HepG2 (cell line): ENCODE data around the gene CSNK2A1. TPM values are rescaled to one million over a fixed set of nuclear protein-coding genes. Genes with fewer than 3 reads are reported as not detected.

Source experiments
- ATAD3A ChIP-seq: sonication (generic); formaldehyde crosslinking; IDR thresholded peaks from 2 replicates; pipeline ENCODE4 v1.4.0; 2020; ENCODE audit warnings: missing genetic modification reagents
- ELF4 ChIP-seq: sonication (generic); formaldehyde crosslinking; IDR thresholded peaks from 2 replicates; pipeline ENCODE4 v1.5.0; 2020; ENCODE audit warnings: missing genetic modification reagents, mild to moderate bottlenecking, moderate library complexity, borderline replicate concordance
- HNRNPL ChIP-seq: fragments of 200-400 bp; formaldehyde crosslinking; IDR thresholded peaks from 2 replicates; pipeline ENCODE4 v1.6.1; 2017; ENCODE audit warnings: mild to moderate bottlenecking, low read depth, low read length
- HOXA3 ChIP-seq: sonication (generic); formaldehyde crosslinking; IDR thresholded peaks from 2 replicates; pipeline ENCODE4 v1.5.0; 2020; ENCODE audit warnings: missing genetic modification reagents
- HOXA9 ChIP-seq: sonication (generic); formaldehyde crosslinking; IDR thresholded peaks from 2 replicates; pipeline ENCODE4 v1.8.1; 2022; ENCODE audit warnings: missing genetic modification reagents, mild to moderate bottlenecking, moderate library complexity, borderline replicate concordance
- IRF2 ChIP-seq: IDR thresholded peaks from 2 replicates; pipeline ENCODE4 v1.6.1; 2018; ENCODE audit warnings: missing genetic modification reagents, missing compliant biosample characterization
- KLF12 ChIP-seq: sonication (generic); formaldehyde crosslinking; IDR thresholded peaks from 2 replicates; pipeline ENCODE4 v1.4.0; 2020; ENCODE audit warnings: missing genetic modification reagents, borderline replicate concordance
- MTA3 ChIP-seq: sonication (generic); formaldehyde crosslinking; IDR thresholded peaks from 2 replicates; pipeline ENCODE4 v1.4.0; 2020; ENCODE audit warnings: missing genetic modification reagents
- SETDB1 ChIP-seq: sonication (generic); formaldehyde crosslinking; IDR thresholded peaks from 2 replicates; pipeline ENCODE4 v1.5.1; 2020; ENCODE audit warnings: missing genetic modification reagents, mild to moderate bottlenecking, borderline replicate concordance
- SNAI1 ChIP-seq: sonication (generic); formaldehyde crosslinking; IDR thresholded peaks from 2 replicates; pipeline ENCODE4 v1.5.0; 2020; ENCODE audit warnings: mild to moderate bottlenecking, missing genetic modification reagents, borderline replicate concordance
- TBX2 ChIP-seq: sonication (generic); formaldehyde crosslinking; IDR thresholded peaks from 2 replicates; pipeline ENCODE4 v1.5.0; 2020; ENCODE audit warnings: missing genetic modification reagents, mild to moderate bottlenecking, borderline replicate concordance
- TERF1 ChIP-seq: sonication (generic); formaldehyde crosslinking; IDR thresholded peaks from 2 replicates; pipeline ENCODE4 v1.8.0; 2022; ENCODE audit warnings: mild to moderate bottlenecking, missing genetic modification reagents, moderate library complexity
- TGIF2 ChIP-seq: IDR thresholded peaks from 2 replicates; pipeline ENCODE4 v1.6.1; 2016; ENCODE audit warnings: control low read depth, missing compliant biosample characterization
- ZFAT ChIP-seq: sonication (generic); formaldehyde crosslinking; conservative IDR thresholded peaks from 2 replicates; pipeline ENCODE4 v1.8.1; 2023; ENCODE audit warnings: missing genetic modification reagents, inconsistent platforms
- ZFP62 ChIP-seq: sonication (generic); formaldehyde crosslinking; IDR thresholded peaks from 2 replicates; pipeline ENCODE4 v1.4.0; 2020; ENCODE audit warnings: missing genetic modification reagents
- ZMYM2 ChIP-seq: sonication (generic); formaldehyde crosslinking; IDR thresholded peaks from 2 replicates; pipeline ENCODE4 v1.8.0; 2022; ENCODE audit warnings: mild to moderate bottlenecking, missing genetic modification reagents
- ZNF430 ChIP-seq: sonication (generic); formaldehyde crosslinking; IDR thresholded peaks from 2 replicates; pipeline ENCODE4 v1.9.0; 2021; ENCODE audit warnings: mild to moderate bottlenecking, missing genetic modification reagents
- ZNF431 ChIP-seq: sonication (generic); formaldehyde crosslinking; IDR thresholded peaks from 2 replicates; pipeline ENCODE4 v1.9.0; 2022; ENCODE audit warnings: missing genetic modification reagents, low read depth, mild to moderate bottlenecking, borderline replicate concordance
- ZNF747 ChIP-seq: sonication (generic); formaldehyde crosslinking; IDR thresholded peaks from 2 replicates; pipeline ENCODE4 v1.8.1; 2023; ENCODE audit warnings: missing genetic modification reagents, mild to moderate bottlenecking, borderline replicate concordance
- ZNF792 ChIP-seq: IDR thresholded peaks from 2 replicates; pipeline ENCODE4 v1.6.1; 2016
- ZNF841 ChIP-seq: sonication (generic); formaldehyde crosslinking; IDR thresholded peaks from 2 replicates; pipeline ENCODE4 v1.8.1; 2023; ENCODE audit warnings: missing genetic modification reagents, borderline replicate concordance
- polyA plus RNA-seq, 8 experiments: library from polyadenylated mRNA; depleted of rRNA in 3 of 8; stranded (reverse) in 7 of 8; unstranded in 1 of 8; fragments of >200 nt; fragmentation: Illumina TruSeq in 4 of 8; extraction: Trizol in 4 of 8; gene quantifications; 2 replicates each; pipeline versions ENCODE4 v1.2.1 to v1.2.3, GENCODE V29; 2011 to 2016; ENCODE audit warnings: low read depth in 4 of 8, missing spikeins in 1 of 8, mixed read lengths in 1 of 8; ENCODE audit not compliant: insufficient read depth in 1 of 8
- total RNA-seq, 5 experiments: library from RNA; depleted of rRNA; stranded (reverse); fragments of >200 nt; fragmentation: Illumina TruSeq; extraction: Trizol; gene quantifications; 2 replicates each; pipeline ENCODE4 v1.2.3, GENCODE V29; 2016; ENCODE audit warnings: low read depth in 1 of 5
- TF ChIP-seq, protein P1 (sequence below): sonication (generic); formaldehyde crosslinking; IDR thresholded peaks from 2 replicates; pipeline ENCODE4 v1.5.1; 2020; ENCODE audit warnings: missing genetic modification reagents, mild to moderate bottlenecking, borderline replicate concordance
- TF ChIP-seq, protein P2 (sequence below): fragments of 450-650 bp; IDR thresholded peaks from 2 replicates; pipeline ENCODE4 v1.6.1; 2016
- TF ChIP-seq, protein P3 (sequence below): sonication (generic); formaldehyde crosslinking; IDR thresholded peaks from 2 replicates; pipeline ENCODE4 v1.4.0; 2020; ENCODE audit warnings: mild to moderate bottlenecking, missing genetic modification reagents, borderline replicate concordance

CSNK2A1 gene
- total and polyA plus RNA-seq, 2 of the 13 experiments (the other 11 are each of a cell fraction or from before 2014, with no cell fraction given): 153 to 231 TPM

- TF ChIP-seq, protein P1, sequence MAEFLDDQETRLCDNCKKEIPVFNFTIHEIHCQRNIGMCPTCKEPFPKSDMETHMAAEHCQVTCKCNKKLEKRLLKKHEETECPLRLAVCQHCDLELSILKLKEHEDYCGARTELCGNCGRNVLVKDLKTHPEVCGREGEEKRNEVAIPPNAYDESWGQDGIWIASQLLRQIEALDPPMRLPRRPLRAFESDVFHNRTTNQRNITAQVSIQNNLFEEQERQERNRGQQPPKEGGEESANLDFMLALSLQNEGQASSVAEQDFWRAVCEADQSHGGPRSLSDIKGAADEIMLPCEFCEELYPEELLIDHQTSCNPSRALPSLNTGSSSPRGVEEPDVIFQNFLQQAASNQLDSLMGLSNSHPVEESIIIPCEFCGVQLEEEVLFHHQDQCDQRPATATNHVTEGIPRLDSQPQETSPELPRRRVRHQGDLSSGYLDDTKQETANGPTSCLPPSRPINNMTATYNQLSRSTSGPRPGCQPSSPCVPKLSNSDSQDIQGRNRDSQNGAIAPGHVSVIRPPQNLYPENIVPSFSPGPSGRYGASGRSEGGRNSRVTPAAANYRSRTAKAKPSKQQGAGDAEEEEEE (CRISPR knock-in tag): peak; percentile 99
- TF ChIP-seq ZNF792 (CRISPR knock-in tag) (0 out of 2 replicates have a peak, but pooled peaks have one; percentile 68), ZNF747 (CRISPR knock-in tag) (no peak), ZFAT (CRISPR knock-in tag) (no peak), HOXA9 (no peak), ZMYM2 (CRISPR knock-in tag) (no peak), ZNF841 (CRISPR knock-in tag) (no peak), ATAD3A (no peak), KLF12 (no peak), TGIF2 (peak; percentile 81), MTA3 (no peak), ZNF430 (CRISPR knock-in tag) (no peak), IRF2 (peak; percentile 91), SETDB1 (no peak), ELF4 (CRISPR knock-in tag) (no peak), HOXA3 (CRISPR knock-in tag) (peak; percentile 90), TBX2 (CRISPR knock-in tag) (peak; percentile 65), TERF1 (CRISPR knock-in tag) (no peak), ZNF431 (CRISPR knock-in tag) (0 out of 2 replicates have a peak, but pooled peaks have one; percentile 52), HNRNPL (peak; percentile 81; the same call in 1 of the 2 replicates), ZFP62 (CRISPR knock-in tag) (no peak), SNAI1 (no peak)
- TF ChIP-seq, protein P2, sequence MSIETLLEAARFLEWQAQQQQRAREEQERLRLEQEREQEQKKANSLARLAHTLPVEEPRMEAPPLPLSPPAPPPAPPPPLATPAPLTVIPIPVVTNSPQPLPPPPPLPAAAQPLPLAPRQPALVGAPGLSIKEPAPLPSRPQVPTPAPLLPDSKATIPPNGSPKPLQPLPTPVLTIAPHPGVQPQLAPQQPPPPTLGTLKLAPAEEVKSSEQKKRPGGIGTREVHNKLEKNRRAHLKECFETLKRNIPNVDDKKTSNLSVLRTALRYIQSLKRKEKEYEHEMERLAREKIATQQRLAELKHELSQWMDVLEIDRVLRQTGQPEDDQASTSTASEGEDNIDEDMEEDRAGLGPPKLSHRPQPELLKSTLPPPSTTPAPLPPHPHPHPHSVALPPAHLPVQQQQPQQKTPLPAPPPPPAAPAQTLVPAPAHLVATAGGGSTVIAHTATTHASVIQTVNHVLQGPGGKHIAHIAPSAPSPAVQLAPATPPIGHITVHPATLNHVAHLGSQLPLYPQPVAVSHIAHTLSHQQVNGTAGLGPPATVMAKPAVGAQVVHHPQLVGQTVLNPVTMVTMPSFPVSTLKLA: no peak
- TF ChIP-seq, protein P3, sequence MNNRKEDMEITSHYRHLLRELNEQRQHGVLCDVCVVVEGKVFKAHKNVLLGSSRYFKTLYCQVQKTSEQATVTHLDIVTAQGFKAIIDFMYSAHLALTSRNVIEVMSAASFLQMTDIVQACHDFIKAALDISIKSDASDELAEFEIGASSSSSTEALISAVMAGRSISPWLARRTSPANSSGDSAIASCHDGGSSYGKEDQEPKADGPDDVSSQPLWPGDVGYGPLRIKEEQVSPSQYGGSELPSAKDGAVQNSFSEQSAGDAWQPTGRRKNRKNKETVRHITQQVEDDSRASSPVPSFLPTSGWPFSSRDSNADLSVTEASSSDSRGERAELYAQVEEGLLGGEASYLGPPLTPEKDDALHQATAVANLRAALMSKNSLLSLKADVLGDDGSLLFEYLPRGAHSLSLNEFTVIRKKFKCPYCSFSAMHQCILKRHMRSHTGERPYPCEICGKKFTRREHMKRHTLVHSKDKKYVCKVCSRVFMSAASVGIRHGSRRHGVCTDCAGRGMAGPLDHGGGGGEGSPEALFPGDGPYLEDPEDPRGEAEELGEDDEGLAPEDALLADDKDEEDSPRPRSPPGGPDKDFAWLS (CRISPR knock-in tag): no peak
These were observed 112.3 kb downstream of the CSNK2A1 start (continued) for GRCh38 chr20:431012-431904.
